Measurements from ENCODE around the gene SCLY.

SCLY gene

GRCh38 chr2:238128534-238129001 lies 67.8 kb downstream of the SCLY start:
- no peak for DNase-seq

- DNase-seq: no peak
Observed at GRCh38 chr2:238129166-238130010, 68.6 kb downstream of the SCLY start.

- DNase-seq: no peak
Observed at GRCh38 chr2:238130111-238130695, 69.4 kb downstream of the SCLY start.

GRCh38 chr2:238130696-238131628 lies 70.2 kb downstream of the SCLY start:
- DNase-seq: no peak

- no peak for DNase-seq
Observed at GRCh38 chr2:238131761-238132462, 71.1 kb downstream of the SCLY start.

GRCh38 chr2:238132463-238133450 lies 72.0 kb downstream of the SCLY start:
- no peak for DNase-seq

GRCh38 chr2:238133499-238134392 lies 72.9 kb downstream of the SCLY start:
- DNase-seq: no peak

- no peak for DNase-seq
Observed at GRCh38 chr2:238134393-238134785, 73.6 kb downstream of the SCLY start.

- no peak for DNase-seq
Observed at GRCh38 chr2:238135601-238136150, 74.9 kb downstream of the SCLY start.

GRCh38 chr2:238136820-238137537 lies 76.2 kb downstream of the SCLY start:
- DNase-seq: peak; percentile 36

GRCh38 chr2:238137885-238138284 lies 77.1 kb downstream of the SCLY start:
- no peak for DNase-seq

- no peak for DNase-seq
Observed at GRCh38 chr2:238138331-238139195, 77.8 kb downstream of the SCLY start, which contains the start of gene KLHL30. KLHL30 (plus strand) TSS chr2:238138668; CDS start chr2:238140755, 2,087 bp downstream.

GRCh38 chr2:238139196-238140039 lies 78.6 kb downstream of the SCLY start:
- DNase-seq: no peak

GRCh38 chr2:238140040-238140439 lies 79.2 kb downstream of the SCLY start:
- DNase-seq: no peak

- DNase-seq: no peak
Observed at GRCh38 chr2:238140721-238141540, 80.1 kb downstream of the SCLY start.
